ENCODE data around the gene CEP295NL.
"Not testable (repeated sequence)": the region's sequence is repeated elsewhere in the genome, so short reads cannot be mapped to it uniquely, and the experiment has no call there.

CEP295NL gene

DNA sequence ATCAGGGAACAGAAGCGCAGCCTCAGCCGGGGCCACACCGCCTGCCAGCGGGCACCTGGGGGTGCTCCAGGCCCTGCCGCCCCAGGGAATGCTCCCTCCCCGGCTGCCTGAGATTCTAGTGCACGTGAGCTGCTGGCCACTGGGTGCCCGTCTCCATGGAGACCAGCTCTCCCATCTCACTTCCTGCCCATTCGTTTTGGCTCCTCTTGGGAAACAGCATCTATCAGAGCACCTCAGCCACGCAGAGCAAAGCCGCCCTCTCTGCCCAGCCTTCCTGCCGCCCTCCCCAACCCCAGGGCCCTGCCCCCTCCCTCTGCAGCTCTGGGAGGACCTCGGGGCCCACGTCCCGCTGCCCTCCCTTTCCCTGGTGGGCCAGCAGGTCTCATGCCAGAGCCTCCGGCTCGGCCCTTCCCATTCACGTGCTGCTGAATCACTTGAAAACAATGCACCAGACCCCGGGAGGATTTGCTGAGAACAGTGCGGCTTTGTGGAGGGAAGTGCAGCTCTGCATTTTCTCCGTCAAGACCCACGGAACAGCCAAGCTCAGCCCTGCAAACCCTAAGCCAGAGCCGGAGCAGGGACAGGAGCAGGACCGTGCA, 19.4 kb downstream of the CEP295NL start:
- TF ChIP-seq POU2F2 (IDR thresholded peaks at IDR 0.05; ENCODE audit: low read depth, low read length) (no peak), PAX5 (IDR thresholded peaks at IDR 0.05; ENCODE audit: insufficient read depth, low read length, severe bottlenecking) (no peak), TAF1 (IDR thresholded peaks at IDR 0.05; ENCODE audit: low read depth, low read length) (no peak), POLR2AphosphoS5 (IDR thresholded peaks at IDR 0.05; ENCODE audit: low read depth, low read length) (no peak), SPI1 (IDR thresholded peaks at IDR 0.05; ENCODE audit: low read depth, low read length) (no peak), POLR2A (IDR thresholded peaks at IDR 0.05; ENCODE audit: low read depth, low read length) (no peak)
- FAIRE-seq (peak; percentile 28), DNase-seq (ENCODE audit: insufficient read length, low spot score) (no peak)

- FAIRE-seq = no peak
- DNase-seq (ENCODE audit: insufficient read length, low spot score) = no peak
- no peak for TF ChIP-seq SPI1 (IDR thresholded peaks at IDR 0.05; ENCODE audit: low read depth, low read length)
- TF ChIP-seq TAF1 (IDR thresholded peaks at IDR 0.05; ENCODE audit: low read depth, low read length) = no peak
- TF ChIP-seq POU2F2 (IDR thresholded peaks at IDR 0.05; ENCODE audit: low read depth, low read length) = no peak
- TF ChIP-seq PAX5 (IDR thresholded peaks at IDR 0.05; ENCODE audit: insufficient read depth, low read length, severe bottlenecking) = no peak
- no peak for TF ChIP-seq POLR2AphosphoS5 (IDR thresholded peaks at IDR 0.05; ENCODE audit: low read depth, low read length)
- TF ChIP-seq POLR2A (IDR thresholded peaks at IDR 0.05; ENCODE audit: low read depth, low read length) = no peak
Measured at GRCh38 chr17:78883089-78883532, 19.9 kb downstream of the CEP295NL start.

GRCh38 chr17:78882540-78883088, 20.4 kb downstream of the CEP295NL start:
- DNase-seq (ENCODE audit: insufficient read length, low spot score) (no peak), FAIRE-seq (peak; percentile 76)
- TF ChIP-seq TAF1 (IDR thresholded peaks at IDR 0.05; ENCODE audit: low read depth, low read length) = no peak

- DNase-seq (ENCODE audit: insufficient read length, low spot score) = no peak
- TF ChIP-seq POU2F2 (IDR thresholded peaks at IDR 0.05; ENCODE audit: low read depth, low read length) = no peak
- TF ChIP-seq SPI1 (IDR thresholded peaks at IDR 0.05; ENCODE audit: low read depth, low read length) = 0 out of 2 replicates have a peak, but pooled peaks have one; percentile 2
- no peak for FAIRE-seq
Measured at GRCh38 chr17:78879635-78880186, 23.3 kb downstream of the CEP295NL start.

- no peak for DNase-seq (ENCODE audit: insufficient read length, low spot score)
- no peak for FAIRE-seq
- no peak for TF ChIP-seq TAF1 (IDR thresholded peaks at IDR 0.05; ENCODE audit: low read depth, low read length)
- no peak for TF ChIP-seq POLR2A (IDR thresholded peaks at IDR 0.05; ENCODE audit: low read depth, low read length)
- no peak for TF ChIP-seq PAX5 (IDR thresholded peaks at IDR 0.05; ENCODE audit: insufficient read depth, low read length, severe bottlenecking)
- no peak for TF ChIP-seq POLR2AphosphoS5 (IDR thresholded peaks at IDR 0.05; ENCODE audit: low read depth, low read length)
- no peak for TF ChIP-seq SPI1 (IDR thresholded peaks at IDR 0.05; ENCODE audit: low read depth, low read length)
- TF ChIP-seq POU2F2 (IDR thresholded peaks at IDR 0.05; ENCODE audit: low read depth, low read length) = no peak
Measured at GRCh38 chr17:78878871-78879527, 24.0 kb downstream of the CEP295NL start.

- TF ChIP-seq POU2F2 (IDR thresholded peaks at IDR 0.05; ENCODE audit: low read depth, low read length) = no peak
- no peak for TF ChIP-seq POLR2AphosphoS5 (IDR thresholded peaks at IDR 0.05; ENCODE audit: low read depth, low read length)
- TF ChIP-seq POLR2A (IDR thresholded peaks at IDR 0.05; ENCODE audit: low read depth, low read length) = no peak
- TF ChIP-seq SPI1 (IDR thresholded peaks at IDR 0.05; ENCODE audit: low read depth, low read length) = no peak
- DNase-seq (ENCODE audit: insufficient read length, low spot score) (no peak), FAIRE-seq (no peak)
Measured at GRCh38 chr17:78878261-78878660, 24.7 kb downstream of the CEP295NL start.

- DNase-seq (ENCODE audit: insufficient read length, low spot score); FAIRE-seq: not testable (repeated sequence)
Measured at GRCh38 chr17:78876954-78877517, 26.0 kb downstream of the CEP295NL start.

DNA sequence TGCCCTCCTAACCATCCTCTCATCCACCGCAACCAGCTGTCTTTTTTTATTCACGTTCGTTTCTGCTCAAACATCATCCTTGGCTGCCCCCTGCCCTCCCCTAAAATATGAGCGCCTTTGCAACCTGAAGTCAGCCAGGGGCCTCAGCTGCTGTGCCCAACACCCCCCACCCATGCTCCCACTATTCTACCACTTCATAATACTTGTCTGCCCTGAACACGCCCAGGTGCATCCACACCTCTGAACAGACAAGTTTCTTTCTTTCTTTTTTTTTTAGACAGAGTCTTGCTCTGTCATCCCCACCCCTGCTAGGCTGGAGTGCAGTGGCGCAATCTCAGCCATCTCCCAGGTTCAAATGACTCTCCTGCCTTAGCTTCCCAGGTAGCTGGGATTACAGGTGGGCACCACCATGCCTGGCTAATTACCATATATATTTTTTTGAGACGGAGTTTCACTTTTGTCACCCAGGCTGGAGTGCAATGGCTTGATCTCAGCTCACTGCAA, 26.9 kb downstream of the CEP295NL start:
- FAIRE-seq (no peak), DNase-seq (ENCODE audit: insufficient read length, low spot score) (no peak)
- TF ChIP-seq POU2F2 (IDR thresholded peaks at IDR 0.05; ENCODE audit: low read depth, low read length) (no peak), SPI1 (IDR thresholded peaks at IDR 0.05; ENCODE audit: low read depth, low read length) (no peak), PAX5 (IDR thresholded peaks at IDR 0.05; ENCODE audit: insufficient read depth, low read length, severe bottlenecking) (no peak), POLR2A (IDR thresholded peaks at IDR 0.05; ENCODE audit: low read depth, low read length) (no peak), TAF1 (IDR thresholded peaks at IDR 0.05; ENCODE audit: low read depth, low read length) (no peak), POLR2AphosphoS5 (IDR thresholded peaks at IDR 0.05; ENCODE audit: low read depth, low read length) (no peak)

DNA sequence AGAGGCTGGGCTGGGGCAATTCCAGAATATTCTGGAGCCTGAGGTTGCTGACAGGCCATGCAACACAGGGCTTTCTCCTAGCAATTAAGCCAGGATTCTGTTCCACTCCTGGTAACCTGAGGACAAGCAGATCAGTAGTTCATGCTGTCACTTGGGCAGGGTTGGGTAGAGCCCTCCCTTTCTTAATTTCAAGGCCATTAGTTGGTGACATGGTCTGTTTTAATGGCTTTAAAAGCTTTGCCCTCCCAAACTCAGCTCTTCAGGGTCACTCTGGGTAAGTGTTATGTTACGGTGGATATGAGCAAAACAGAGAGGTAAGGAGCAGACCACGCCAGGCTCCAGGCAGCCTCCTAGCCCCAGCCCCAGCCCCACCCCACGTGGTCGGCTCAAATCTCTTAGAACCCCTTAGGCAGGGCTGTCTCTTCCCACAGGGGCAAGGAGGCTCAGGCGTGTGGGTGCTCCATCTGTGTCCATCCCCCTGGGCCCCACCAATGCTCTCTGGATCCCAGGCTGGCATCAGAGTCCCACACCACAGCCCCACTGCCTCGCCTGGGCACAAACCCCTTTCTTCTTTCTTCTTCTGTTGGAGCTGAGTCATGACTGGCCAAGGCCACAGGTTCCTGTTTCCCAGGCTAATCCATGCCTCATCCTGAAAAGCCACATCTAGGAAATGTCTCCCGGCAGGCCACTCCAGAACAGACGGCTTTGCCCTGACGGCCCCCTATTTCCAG, 27.5 kb downstream of the CEP295NL start:
- no peak for FAIRE-seq

More for the DNA sequence above, 27.5 kb downstream of the CEP295NL start:
- no peak for DNase-seq (ENCODE audit: insufficient read length, low spot score)
- no peak for TF ChIP-seq PAX5 (IDR thresholded peaks at IDR 0.05; ENCODE audit: insufficient read depth, low read length, severe bottlenecking)
